Esophagus mucosa (tissue), 1 donor: ENCODE results near the gene DERA. TPM values are rescaled to one million over a fixed set of nuclear protein-coding genes. Genes with fewer than 3 reads are reported as not detected.
"Not testable (repeated sequence)": the region's sequence is repeated elsewhere in the genome, so short reads cannot be mapped to it uniquely, and the experiment has no call there.

Experiments
- ATAC-seq: fragments of 200-7000 bp; cut with Tn5 transposase; one replicate; pipeline ENCODE4 v1.9.1; 2020
- total RNA-seq: library from RNA; stranded (reverse); gene quantifications from one replicate; pipeline ENCODE4 v1.2.4, GENCODE V29; 2023
- donor health status: DM: yes; HTN: yes; CAD: no.

The DERA gene
- total RNA-seq, 1 donor from 2014 or later = 40.4 TPM

DNA sequence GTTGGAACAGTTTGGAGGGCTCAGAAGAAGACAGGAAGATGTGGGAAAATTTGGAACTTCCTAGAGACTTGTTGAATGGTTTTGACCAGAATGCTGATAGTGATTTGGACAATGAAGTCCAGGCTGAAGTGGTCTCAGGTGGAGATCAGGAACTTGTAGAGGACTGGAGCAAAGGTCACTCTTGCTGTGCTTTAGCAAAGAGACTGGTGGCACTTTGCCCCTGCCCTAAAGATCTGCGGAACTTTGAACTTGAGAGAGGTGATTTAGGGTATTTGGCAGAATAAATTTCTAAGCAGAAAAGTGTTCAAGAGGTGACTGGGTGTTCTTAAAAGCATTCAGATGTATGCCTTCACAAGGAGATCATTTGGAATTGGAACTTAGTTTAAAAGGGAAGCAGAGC, 102.6 kb downstream of the DERA start:
- ATAC-seq = not testable (repeated sequence)

DNA sequence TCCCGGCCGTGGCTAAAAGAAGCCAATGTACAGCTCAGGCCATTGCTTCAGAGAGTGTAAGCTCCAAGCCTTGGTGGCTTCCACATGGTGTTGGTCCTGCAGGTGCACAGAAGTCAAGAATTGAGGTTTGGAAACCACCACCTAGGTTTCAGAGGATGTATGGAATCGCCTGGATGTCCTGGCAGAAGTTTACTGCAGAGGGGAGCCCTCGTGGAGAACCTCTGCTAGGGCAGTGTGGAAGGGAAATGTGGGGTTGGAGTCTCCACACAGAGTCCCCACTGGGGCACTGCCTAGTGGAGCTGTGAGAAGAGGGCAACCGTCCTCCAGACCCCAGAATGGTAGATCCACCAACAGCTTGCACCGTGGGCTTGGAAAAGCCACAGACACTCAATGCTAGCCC, 103.3 kb downstream of the DERA start:
- not testable (repeated sequence) for ATAC-seq

DNA sequence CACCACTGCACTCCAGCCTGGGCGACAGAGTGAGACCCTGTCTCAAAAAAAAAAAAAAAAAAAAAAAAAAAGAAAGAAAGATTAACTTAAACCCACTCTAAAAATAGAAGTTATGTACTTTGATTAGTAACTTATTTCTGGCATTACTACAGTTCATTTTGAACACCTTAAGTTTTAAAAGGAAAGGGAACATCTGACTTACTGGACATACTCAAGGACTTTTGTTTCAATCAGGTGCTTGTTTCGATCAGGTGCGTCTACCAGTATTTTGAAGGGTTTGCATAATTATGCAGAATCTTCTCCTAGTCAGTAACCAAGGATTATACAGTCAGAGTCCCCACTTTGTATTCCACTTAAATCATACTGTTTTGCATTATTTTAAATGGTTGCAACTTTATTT, 105.6 kb downstream of the DERA start:
- no peak for ATAC-seq

DNA sequence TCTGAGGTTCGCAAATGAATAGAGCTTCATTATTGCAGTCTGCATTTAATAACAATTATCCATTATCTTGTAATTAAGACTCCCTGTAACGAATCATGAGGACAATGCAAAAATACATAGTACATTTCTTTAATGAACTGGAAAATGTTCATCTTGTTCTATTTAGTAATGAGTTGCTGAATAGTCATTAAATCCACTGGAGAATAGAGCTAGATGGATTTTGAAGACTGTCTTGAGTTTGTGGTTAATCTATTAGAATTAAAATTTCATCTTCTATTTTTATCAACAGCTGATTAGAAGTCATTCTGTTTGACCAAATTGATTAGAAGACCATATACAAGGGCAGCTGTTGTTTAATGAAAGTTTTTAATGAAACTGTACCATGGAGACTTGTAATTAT, 107.2 kb downstream of the DERA start:
- no peak for ATAC-seq

DNA sequence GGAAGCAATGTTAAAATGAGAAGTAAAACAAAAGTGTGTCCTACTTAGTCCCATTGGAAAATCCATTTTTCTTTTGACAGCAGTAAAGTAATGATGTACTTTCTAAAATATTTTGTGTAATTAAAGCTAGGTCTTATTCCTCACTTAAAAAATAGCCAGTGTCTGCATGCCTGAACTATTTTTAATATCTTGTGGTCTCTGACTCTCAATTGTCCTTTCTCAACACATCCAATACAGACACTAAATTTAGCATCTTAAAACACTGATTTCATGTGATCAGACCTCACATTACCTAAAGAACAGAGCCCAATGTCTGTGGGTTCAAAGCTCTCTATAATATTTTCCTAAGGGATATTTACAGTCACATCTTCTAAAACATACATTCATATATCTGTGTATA, 108.0 kb downstream of the DERA start:
- ATAC-seq = no peak

DNA sequence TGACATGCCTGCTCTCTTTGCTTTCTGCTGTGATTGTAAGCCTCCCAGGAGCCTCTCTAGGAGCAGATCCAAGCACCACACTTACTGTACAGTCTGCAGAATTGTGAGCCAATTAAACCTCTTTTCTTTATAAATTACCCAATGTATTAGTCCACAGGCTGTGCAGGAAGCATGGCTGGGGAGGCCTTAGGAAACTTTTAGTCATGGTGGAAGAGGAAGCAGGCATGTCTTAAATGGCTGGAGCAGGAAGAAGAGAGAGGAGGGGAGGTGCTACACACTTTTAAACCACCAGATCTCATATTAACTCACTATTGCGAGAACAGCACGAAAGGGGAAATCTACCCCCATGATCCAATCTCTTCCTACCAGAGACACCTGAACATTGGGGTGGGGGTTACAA, 108.9 kb downstream of the DERA start:
- ATAC-seq = no peak

DNA sequence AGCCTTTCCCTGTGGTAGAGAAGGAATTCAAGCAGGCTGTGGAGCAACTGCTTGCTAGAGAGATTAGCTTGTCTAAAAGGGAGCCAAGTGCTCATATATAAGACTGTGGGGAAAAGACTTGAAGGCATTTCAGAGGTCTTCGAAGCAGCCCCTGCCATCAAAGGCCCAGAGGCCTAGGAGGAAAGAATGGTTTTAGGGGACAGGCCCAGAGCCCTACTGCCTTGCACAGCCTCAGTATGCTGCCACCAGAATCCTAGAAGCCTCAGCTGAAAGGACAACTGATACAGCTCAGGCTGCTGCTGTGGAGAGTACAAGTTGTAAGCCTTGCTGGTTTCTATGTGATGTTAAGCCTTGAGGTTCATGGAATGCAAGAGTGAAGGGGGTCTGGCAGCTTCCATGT, 109.9 kb downstream of the DERA start:
- no peak for ATAC-seq

DNA sequence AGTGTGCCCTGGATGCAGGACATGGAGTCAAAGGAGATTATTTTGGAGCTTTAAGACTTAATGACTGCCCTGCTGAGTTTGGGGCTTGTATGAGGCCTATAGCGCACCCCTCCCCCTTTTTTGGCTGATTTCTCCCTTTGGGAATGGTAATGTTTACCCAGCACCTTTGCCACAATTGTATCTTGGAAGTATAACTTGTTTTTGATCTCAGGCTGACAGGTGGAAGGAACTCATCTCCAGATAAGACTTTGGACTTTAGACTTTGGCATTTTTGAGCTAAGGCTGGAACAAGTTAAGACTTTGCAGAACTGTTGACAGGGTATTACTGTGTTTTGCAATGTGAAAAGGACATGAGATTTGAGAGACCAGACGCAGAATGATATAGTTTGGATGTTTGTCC, 110.5 kb downstream of the DERA start:
- ATAC-seq = no peak

DNA sequence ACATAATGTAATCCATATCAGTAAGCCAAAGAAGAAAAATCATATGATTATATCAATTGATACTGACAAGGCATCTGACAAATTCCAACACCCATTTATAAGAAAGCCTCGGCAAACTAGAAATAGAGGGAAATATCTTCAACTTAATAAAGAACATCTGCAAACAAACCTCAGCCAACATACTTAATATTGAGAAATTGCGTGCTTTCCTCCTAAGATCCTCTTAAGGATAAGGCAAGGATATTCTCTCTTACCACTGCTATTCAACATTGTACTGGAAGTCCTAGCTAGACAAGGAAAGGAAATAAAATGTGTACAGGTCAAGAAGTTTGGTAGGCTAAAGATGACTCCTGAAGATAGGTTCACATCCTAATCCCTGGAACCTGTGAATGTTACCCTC, 115.9 kb downstream of the DERA start:
- no peak for ATAC-seq

DNA sequence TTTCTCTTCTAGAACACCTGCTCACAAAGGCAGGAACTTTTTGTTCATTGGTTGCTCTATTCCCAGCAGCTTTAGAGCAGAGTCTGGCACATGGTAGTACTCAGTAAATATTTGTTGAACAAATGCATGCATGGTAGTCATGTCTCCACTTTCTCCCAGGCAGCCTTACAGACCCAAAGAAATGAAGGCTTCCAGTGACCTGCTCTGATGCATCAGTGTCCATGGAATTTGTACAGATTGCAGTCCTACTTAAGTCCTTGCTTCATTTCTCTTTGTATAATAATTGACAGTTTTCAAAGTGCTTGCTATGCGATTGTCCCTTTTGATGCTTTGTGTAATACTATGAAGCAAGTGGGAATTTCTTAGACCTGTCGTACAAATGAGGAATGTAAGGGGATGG, 119.6 kb downstream of the DERA start:
- no peak for ATAC-seq

DNA sequence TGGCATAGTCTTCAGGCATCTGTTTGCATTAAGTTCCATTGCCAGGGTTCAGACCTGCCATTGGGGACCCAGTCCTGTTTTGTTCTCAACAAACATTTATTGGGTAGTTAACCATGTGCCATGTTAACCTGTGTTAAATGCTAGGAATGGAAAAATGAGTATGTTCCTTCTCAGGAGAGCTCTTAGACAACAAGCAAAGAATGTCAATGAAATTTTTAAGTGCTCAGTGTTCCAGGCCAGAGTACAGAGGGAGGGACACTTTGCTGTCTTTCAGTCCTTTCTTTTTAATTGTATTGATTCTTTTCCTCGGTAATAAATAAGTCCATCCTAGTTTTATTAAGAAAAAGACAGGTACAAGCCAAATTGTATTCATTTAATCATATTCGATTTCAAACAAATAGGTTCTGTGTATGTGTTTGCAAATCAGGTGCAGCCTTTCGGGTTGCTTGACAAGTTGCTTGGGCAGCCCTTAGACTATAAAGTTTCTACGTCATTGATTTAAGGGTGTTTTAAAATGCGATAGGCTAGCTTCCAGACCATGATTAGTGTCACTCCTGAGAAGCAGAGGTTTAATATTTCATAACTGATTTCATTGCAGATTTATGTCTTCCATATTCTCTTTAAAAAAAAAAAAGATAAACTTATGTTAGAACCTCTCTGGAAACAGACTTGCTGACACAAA, 123.1 kb downstream of the DERA start:
- ATAC-seq = no peak

DNA sequence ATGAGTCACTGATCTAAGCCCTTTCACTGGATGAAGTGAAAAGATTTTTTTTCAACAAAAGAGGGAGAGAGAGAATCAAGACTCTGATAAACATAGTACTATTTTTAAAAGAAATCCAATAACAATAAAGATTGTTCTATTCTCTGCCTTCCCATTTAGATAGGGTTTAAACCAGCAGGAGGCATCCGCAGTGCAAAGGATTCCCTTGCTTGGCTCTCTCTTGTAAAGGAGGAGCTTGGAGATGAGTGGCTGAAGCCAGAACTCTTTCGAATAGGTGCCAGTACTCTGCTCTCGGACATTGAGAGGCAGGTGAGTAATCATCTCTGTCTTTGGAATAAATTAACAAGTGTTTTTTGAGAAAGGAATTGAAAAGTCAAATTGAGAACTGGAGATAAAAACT, 124.9 kb downstream of the DERA start:
- ATAC-seq = no peak

DNA sequence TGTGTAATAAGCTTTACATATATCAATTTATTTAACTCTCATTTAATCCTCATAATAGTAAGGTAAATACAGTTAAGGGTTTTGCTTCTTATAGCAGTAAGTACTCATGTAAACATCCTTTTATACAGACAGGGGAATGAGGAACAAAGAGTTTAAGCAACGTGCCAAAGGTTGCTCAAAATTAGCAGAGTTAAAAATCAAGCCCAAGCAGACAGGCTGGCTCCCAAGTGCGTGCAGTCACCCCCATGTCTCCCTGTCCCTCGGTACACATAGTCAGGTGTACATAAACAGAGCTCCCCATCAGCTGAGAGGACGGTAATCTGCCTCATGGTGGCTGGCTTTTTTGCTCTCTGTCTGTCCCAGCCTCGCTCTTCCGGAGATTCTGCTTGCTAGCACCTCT, 126.4 kb downstream of the DERA start:
- no peak for ATAC-seq

DNA sequence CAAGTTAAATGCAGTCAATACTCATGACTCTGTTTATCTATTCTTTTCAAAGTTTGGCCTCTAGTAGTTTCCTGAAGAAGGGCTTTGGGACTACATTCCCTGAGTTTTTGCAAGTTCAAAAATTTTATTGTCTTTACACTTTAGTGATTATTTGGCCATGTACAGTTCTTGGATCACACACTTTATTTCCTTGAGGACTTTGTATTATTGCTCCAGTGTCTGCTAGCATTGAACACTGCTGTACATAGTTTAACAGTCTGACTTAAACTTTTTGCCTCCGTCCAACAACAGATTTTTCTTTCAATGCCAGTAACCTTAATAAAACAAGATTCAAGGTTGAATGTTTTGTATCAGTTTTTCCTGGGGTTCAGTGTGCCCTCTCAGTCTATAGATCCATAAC, 132.3 kb downstream of the DERA start:
- ATAC-seq = no peak

DNA sequence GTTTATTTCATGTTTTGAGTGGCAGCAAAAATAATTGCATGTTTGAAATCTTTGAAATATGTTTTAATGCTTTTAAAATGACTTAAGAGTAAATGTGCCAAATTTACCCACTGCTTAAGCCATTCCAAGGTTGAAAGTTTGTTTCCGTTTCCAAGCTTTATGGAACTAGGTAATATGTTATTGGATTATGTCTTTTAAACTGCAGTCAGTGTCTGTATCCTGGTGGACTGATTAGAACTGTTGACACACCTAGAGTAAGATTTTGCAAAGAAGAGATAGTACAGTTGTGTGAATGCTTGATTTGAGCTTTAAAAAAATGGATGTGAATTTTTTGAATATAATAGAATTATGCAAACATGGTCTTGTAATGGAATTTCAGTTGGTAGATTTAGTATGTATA, 135.1 kb downstream of the DERA start:
- no peak for ATAC-seq

DNA sequence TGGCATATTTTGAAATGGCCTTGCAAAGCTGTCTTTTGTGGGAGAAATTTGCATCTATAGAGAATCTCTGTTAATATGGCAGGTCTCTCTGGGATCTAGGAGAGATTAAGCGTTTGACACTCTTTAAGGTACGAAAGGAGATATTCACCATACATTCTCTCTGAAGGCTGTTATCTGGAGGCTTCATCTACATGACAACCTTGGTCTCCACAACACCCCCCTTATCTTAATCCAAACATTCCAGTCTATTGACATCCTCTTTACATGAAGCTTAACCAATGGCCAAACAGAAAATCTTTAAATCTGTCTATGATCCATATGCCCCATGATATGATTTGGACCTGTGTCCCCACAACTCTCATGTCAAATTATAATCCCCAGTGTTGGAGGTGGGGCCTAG, 137.4 kb downstream of the DERA start:
- ATAC-seq = no peak

DNA sequence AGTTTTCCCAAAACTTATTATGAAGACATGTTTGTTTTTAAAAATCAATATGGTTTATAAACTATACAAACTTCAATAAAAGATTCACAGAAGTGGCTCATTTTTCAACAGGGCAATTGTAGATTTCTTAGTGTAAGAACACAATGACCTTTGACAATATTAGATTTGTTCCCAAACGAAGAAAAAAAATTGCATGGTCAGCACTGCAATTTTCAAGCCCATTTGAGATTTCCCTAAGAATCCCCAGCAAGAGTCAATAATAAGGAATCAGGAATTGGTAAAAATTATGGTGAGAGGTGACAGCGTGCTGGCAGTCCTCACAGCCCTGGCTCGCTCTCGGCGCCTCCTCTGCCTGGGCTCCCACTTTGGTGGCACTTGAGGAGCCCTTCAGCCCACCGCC, 145.8 kb downstream of the DERA start:
- ATAC-seq = no peak

DNA sequence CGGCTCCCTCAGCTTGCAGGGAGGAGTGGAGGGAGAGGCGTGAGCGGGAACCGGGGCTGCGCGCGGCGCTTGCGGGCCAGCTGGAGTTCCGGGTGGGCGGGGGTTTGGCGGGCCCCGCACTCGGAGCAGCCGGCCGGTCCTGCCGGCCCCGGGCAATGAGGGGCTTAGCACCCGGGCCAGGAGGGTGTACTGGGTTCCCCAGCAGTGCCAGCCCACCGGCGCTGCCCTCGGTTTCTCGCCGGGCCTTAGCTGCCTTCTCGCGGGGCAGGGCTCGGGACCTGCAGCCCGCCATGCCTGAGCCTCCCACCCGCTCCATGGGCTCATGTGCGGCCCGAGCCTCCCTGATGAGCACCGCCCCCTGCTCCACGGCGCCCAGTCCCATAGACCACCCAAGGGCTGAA, 146.2 kb downstream of the DERA start:
- ATAC-seq = not testable (repeated sequence)

DNA sequence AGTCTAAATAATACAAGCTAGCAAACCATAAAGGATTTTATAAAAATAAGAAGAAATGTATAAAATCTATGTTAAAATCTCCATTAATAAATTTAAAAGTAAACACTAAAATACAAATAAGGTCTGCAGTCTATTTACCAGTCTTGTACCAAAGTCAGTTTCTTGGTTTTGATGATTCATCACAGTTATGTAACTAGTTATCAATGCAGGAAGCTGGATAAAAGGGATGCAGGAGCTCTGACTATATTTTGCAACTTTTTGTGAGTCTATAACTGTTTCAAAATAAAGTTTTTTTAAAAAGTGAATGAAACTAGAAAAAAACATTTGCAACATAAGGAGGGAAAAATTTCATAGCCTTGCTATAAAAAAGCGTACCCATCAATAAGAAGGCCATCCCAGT, 151.5 kb downstream of the DERA start:
- ATAC-seq = no peak

DNA sequence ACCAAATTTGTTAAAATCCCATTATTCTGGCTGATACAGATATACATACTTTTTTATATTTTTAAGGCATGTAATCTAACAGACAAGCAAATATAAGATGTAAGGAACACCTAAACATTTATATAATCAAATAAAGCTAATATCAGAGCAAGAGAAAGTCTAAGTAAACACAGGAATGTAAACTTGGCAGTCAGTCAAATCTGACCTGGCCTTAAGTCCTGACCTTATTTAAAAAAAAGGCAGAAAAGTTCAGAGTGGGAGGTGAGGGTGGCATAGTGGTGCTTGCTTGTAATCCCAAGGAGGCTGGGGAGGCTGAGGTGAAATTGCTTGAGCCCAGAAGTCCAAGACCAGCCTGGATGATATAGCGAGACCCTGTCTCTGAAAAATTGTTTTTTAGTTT, 152.6 kb downstream of the DERA start:
- ATAC-seq = no peak

DNA sequence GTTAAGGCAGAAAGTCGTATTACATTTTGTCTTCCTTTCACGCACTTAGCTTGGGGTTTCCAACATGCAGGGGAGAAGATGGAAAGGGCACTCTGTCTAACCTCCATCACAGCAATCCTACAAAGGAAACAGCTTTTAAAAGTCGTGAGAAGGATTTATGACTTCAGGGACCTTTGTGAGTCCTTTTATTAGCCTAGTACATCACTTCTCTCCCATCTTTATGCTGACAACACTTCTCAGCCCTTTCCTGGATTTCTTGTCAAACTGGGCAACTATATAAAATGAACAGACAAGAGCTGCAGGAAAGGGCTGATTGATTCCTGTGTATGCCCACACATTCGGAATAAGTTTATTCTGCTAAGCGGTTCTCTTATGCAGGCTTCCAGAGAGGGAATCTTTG, 159.0 kb downstream of the DERA start:
- no peak for ATAC-seq

DNA sequence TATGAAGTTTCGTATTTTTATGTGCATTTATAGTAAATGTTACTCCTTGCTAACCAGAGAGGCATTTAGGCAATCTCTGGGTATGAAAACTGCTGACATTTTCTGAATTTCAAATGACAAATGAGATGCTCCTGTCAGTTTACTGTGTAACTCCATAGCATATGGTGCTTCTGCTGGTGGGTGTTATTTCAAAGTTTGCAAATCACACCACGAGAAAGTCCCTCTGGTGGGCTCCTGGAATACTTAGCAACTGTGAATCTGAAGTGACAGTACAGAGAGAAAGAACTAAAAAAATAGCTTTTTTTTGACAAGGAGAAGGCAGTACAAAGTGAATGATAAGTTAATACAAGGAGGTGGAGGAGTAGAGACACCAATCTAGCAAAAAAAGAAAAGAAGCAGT, 161.5 kb downstream of the DERA start:
- ATAC-seq = no peak

DNA sequence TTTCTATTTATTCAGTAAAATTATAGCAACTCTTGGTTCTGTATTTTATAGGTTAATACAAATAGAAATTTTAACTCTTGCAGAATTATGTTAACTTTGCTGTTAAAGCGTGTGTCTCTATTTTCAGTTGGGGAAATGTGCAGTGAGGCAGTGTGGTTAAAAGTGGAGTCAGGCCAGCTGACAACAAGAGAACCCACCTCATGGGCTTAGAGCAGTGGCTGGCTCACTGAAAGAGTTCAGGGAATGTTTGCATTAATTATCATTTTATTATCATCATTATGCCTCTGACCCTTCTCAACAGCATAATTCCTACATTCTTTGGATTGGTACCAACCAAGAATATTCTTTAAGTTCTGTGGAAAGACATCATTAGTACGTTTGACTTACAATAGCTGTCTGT, 163.8 kb downstream of the DERA start:
- no peak for ATAC-seq

DNA sequence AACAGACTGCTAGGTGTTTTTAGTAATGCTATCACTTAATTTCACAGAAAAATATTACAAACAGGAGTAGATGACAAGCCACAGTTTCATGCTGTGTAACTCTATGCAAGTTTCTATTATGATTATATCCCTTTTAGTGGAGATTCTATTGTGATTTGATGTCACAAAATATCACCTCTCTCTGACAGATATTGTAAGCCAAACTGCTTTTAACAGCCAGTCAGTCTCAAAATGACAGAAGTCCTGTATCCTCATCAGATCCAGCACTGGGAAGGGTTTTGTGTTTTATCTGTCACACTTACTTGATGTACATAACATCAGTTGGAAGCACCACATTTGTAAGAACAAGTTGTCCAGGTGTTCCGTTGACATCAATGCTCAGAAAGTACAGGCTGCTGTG, 164.8 kb downstream of the DERA start:
- ATAC-seq = no peak

DNA sequence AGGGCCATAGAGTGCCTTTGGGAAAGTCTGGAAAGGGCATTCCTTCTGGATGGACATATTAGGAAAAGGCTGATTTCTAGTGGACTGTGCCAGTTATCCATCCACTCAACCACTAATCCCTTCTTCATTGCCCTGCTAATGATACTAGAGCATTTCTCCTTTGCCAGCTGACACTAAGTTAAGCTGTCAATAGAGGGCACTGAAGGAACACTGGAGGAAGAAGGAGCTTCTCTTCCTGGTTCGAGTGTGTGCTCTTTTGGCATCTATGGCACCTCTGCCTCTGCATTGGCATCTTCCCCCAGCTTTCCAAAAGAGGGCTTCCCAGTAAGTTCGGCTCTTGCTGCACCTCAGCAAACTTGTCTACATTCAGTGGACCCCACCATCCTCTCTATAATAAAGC, 165.4 kb downstream of the DERA start:
- ATAC-seq = no peak
